HS-27A (cell line): Measurements from ENCODE around the gene TOB2.
A peak's percentile ranks its signal among the peaks of the same experiment; 100 is the strongest.

Experiments
- DNase-seq: peaks from one replicate; pipeline ENCODE4 v3.0.0-alpha.2; 2012; ENCODE audit warnings: low read depth, missing footprints

Gene TOB2

GRCh38 chr22:41446639-41447434, at the start of gene TOB2:
Gene TOB2 (minus strand): TSS chr22:41446801. CDS start chr22:41437345, 9,456 bp downstream.
- DNase-seq: peak; percentile 79

DNA sequence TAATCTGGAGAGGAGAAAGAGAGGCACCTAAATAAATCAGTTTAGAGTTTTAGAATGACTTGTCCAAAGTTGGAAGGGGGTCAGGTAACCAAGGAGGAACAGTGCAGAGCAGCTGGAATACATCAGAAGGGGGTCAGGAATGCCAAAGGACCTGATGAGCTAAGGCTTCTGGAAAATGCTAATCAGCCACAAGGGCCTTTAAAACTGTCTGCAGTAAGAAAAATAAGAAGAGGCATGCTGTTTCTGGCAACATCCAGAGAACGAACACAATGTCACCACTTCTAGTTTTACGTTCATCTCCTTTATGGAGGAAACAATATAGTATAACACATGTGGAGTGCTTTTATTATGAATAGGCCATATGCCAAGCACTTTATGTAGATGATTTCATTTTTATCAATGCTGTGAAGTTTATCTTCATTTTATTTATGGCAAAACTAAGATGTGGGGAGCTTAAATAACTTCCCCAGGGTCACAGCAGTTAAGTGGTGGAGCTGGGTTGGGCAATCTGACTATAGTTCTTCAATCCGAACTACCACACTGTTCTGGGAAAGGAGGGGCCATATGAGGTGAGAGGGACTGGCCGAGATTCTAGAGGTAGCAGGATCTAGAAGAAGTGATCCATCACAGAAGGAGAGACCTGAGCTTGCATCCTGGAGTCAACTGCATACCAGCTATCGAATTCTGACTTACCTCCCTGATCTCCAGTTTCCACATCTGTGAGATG, 44.9 kb upstream of the TOB2 start:
- no peak for DNase-seq

- DNase-seq: no peak
Observed at GRCh38 chr22:41488596-41489385, 42.2 kb upstream of the TOB2 start.

GRCh38 chr22:41488076-41488475, 41.5 kb upstream of the TOB2 start:
- no peak for DNase-seq

DNA sequence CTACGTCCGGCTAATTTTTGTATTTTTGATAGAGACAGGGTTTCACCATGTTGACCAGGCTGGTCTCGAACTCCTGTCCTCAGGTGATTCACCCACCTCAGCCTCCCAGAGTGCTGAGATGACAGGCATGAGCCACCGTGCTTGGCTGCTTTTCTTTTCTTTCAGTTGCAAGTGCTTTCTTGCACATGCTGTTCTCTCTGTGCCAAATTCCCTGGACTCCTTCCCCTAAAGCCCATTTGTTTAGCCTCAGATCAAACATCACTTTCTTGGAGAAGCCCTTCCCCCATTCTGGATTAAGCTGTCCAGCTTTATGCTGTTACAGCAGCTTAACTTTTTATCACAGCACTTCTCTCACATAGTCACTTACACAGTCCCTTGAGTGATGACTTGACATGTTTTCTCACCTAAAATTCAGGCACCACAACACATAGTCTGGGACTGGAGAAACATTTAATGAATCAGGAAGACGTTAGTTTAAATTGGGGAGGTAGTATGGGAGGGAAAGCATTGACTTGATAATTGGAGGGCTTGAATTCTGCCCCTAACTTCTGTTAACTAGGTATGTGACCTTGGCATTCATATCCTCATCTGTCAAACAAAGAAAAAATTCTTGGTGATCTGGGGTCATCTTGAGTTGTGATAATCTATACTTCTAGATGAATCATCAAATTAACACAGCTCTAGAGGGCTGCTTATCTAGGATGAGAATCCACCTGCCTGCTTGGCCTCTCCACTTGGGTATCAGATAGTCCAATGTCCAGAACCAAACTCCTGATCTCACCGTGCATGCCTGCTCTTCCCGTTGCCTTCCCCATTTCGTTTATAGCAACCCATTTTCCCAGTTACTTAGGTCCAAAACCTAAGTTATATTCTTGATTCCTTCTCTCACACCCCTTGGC, 40.7 kb upstream of the TOB2 start:
- DNase-seq: no peak

- no peak for DNase-seq
Observed at GRCh38 chr22:41485033-41485432, 38.4 kb upstream of the TOB2 start.

GRCh38 chr22:41482319-41482935, 35.8 kb upstream of the TOB2 start:
- no peak for DNase-seq

DNA sequence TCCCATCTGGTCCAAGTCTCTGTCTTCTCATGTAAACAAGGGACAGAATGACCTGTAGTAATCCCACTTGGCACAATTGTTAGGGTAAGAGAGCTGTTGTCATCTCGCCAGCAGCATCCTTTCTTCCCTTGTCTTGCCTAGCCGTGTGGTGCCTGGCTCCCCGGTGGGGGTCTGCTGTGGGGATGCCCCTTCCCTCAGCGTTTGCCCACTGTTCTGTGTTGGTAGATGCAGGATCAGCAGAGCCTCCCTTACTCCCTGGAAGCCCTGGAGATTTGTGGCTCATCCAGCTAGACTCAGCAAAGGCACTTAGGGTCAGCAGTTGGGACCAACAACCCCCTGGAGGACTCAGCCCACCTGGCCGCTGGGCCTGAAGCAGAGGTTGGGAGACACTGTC, 35.3 kb upstream of the TOB2 start:
- DNase-seq: no peak

GRCh38 chr22:41481131-41481830, 34.7 kb upstream of the TOB2 start:
- no peak for DNase-seq

DNA sequence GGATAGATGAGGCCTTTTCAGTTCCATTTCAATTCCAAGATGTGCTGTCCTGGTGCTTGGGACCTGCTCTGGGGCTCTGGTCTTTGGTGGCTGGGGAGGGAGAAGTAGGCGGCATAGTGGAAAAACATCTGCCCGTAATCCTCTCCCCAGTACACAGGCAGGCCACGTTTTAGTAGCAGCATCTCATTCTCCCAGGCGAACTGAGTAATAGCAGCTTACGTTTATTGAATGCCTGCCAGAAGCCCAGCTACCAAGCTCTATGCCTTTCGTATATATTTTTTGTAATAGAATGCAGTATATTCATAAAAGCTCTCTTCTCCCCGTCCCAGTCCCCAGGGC, 33.8 kb upstream of the TOB2 start:
- DNase-seq: no peak

DNA sequence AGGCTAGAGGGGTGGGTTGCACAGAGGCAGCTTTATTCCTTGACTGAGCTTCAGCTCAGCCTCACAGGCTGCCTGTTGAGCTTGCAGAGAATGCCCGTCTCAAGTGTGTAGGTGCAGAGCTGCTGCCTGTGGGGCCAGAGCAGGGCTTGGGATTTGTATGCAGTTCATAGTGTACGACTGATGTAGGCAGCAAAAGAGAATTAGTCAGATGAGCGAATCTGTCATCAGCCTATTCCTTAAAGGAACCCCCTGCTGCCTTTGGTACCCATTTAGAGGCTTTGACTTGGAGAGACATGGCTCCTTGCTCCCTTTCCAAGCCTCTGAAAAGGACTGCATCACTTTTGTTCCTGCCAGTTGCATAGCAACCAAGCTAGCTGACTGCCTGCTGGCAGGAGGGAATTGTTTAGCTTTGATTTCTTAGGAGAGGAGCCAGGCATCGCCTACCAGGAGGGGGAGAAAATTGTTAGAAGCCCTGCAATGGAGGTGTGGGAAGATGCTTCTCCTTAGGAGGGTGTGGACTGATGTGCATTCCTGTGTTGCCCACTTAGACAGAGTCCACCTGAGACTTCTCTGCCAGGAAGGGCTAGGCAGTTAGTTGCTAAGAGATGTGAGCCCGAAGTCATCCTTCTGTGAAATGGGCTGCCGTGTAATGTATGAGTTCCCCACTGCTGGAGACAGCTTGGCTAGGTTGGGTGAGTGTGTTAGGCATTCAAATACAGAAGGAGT, 33.2 kb upstream of the TOB2 start:
- DNase-seq: no peak

GRCh38 chr22:41478891-41479521, 32.4 kb upstream of the TOB2 start:
- no peak for DNase-seq

- no peak for DNase-seq
Observed at GRCh38 chr22:41478473-41478872, 31.9 kb upstream of the TOB2 start.

DNA sequence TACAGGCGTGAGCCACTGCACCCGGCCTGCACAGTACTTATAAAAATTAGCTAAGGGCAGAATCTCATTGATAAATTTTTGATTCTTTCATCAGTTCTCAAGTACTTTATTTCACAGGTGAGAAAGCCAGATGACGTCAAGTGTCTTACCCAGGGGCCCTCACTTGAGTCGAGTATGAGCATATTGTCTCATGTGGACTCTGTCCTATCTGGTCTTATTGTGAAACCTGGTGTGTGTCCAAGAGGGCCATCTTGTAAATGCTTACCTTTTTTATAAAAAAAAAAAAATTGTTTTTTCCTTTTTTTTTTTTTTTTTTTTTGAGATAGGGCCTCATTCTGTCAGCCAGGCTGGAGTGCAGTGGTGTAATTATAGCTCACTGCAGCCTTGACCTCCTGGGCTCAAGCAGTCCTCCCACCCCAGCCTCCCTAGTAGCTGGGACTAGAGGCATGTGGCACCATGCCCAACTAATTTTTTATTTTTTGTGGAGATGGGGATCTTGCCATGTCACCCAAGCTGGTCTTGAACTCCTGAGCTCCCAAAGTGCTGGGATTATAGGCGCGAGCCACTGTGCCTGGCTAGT, 28.4 kb upstream of the TOB2 start:
- DNase-seq: no peak

DNA sequence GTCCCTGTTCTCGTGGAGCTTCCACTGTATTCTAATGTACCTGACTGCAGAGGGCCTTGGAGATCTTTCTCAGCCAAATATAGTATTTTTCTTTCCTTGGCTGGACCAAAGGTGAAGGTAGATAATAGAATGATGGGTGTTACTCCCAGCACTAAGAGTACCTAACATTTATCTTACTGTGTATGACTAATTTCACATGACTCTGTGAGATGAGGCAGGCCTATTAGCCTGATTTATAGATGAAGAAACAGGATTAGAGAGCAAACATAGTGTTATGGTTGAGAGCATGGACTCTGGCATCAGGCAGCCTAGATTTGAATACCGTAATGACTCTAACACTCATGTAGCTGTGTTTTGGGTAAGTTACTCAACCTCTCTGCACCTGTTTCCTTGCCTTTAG, 25.0 kb upstream of the TOB2 start:
- no peak for DNase-seq

DNA sequence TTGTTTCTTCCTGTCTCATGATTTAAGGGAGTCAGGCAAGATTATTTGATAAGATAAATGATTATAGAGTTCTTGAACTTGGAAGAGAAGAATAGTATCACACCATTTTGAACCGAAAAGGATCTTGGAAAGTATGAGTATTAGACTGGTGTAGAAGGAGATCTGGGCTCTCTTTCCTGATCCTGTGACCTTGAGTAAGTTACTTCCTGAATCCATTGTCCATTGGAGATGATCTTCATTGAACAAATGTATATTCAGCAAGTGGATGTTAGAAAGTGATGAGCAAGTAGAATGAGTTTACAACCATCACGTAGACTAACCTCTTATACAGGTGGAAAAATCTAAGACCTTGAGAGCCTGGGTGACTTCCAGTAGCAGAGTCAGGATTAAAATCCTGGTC, 24.3 kb upstream of the TOB2 start:
- DNase-seq: no peak

GRCh38 chr22:41469218-41469851, 22.7 kb upstream of the TOB2 start:
- no peak for DNase-seq

- peak; percentile 97 for DNase-seq
Observed at GRCh38 chr22:41468381-41469217, 22.0 kb upstream of the TOB2 start, which contains the start of the genes ACO2 and PHF5A. Gene ACO2 (plus strand): TSS chr22:41469117. CDS start chr22:41469147, 30 bp downstream. Gene PHF5A (minus strand): TSS chr22:41468692. CDS start chr22:41468653, 39 bp downstream.
